Measurements from ENCODE around the gene ASAP2.

The ASAP2 gene

DNA sequence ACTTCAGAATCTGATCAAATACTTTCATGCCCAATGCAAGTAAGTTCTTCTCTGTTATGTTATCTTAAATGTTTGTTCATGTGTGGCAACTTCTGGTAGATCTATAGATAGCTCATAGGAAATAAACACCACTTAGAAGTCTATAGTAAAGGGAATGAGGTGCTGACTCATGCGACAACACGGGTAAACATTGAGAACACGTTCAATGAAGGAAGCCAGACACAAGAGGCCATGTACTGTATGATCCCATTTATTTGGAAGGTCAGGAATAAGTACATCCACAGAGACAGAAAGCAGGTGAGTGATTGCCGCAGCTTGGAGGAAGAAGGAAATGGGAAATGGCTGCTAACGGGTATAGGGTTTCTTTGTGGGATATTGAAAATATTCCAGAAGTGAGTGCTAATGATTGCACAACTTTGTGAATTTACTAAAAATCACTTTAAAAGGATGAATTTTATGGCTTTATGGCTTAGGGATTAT lies 121.3 kb downstream of the ASAP2 start:
- H3K4me3 ChIP-seq (replicated peaks; ENCODE audit: insufficient read depth, low read length): no peak overlapping the region
- TF ChIP-seq SPI1 (IDR thresholded peaks at IDR 0.05; ENCODE audit: borderline replicate concordance, low read depth): no peak
- TF ChIP-seq, protein P1, sequence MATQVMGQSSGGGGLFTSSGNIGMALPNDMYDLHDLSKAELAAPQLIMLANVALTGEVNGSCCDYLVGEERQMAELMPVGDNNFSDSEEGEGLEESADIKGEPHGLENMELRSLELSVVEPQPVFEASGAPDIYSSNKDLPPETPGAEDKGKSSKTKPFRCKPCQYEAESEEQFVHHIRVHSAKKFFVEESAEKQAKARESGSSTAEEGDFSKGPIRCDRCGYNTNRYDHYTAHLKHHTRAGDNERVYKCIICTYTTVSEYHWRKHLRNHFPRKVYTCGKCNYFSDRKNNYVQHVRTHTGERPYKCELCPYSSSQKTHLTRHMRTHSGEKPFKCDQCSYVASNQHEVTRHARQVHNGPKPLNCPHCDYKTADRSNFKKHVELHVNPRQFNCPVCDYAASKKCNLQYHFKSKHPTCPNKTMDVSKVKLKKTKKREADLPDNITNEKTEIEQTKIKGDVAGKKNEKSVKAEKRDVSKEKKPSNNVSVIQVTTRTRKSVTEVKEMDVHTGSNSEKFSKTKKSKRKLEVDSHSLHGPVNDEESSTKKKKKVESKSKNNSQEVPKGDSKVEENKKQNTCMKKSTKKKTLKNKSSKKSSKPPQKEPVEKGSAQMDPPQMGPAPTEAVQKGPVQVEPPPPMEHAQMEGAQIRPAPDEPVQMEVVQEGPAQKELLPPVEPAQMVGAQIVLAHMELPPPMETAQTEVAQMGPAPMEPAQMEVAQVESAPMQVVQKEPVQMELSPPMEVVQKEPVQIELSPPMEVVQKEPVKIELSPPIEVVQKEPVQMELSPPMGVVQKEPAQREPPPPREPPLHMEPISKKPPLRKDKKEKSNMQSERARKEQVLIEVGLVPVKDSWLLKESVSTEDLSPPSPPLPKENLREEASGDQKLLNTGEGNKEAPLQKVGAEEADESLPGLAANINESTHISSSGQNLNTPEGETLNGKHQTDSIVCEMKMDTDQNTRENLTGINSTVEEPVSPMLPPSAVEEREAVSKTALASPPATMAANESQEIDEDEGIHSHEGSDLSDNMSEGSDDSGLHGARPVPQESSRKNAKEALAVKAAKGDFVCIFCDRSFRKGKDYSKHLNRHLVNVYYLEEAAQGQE (IDR thresholded peaks at IDR 0.05; ENCODE audit: insufficient replicate concordance, low read depth): no peak
- TF ChIP-seq GABPA (IDR thresholded peaks at IDR 0.05; ENCODE audit: low read depth): no peak
- TF ChIP-seq CTCF (IDR thresholded peaks at IDR 0.05; ENCODE audit: insufficient read depth, low read length): no peak
- peaks cover 25% of the 10 kb centered on the region for H3K27me3 ChIP-seq (ENCODE audit: insufficient read depth, poor library complexity, severe bottlenecking)
- no peak for DNase-seq (ENCODE audit: low read depth in 1 of 2, low spot score in 1 of 2)
- H3K27ac ChIP-seq (replicated peaks): no peak overlapping the region

GRCh38 chr2:9328931-9329330 lies 122.3 kb downstream of the ASAP2 start:
- no peak overlapping the region for H3K4me3 ChIP-seq (replicated peaks; ENCODE audit: insufficient read depth, low read length)
- DNase-seq (ENCODE audit: low read depth in 1 of 2, low spot score in 1 of 2): no peak
- peaks cover 20% of the 10 kb centered on the region for H3K27me3 ChIP-seq (ENCODE audit: insufficient read depth, poor library complexity, severe bottlenecking)
- no peak overlapping the region for H3K27ac ChIP-seq (replicated peaks)
- TF ChIP-seq POLR2AphosphoS5 (IDR thresholded peaks at IDR 0.05; ENCODE audit: low read depth) (no peak), GABPA (IDR thresholded peaks at IDR 0.05; ENCODE audit: low read depth) (no peak), CTCF (IDR thresholded peaks at IDR 0.05; ENCODE audit: insufficient read depth, low read length) (no peak), SPI1 (IDR thresholded peaks at IDR 0.05; ENCODE audit: borderline replicate concordance, low read depth) (no peak)
- TF ChIP-seq, protein P1 (IDR thresholded peaks at IDR 0.05; ENCODE audit: insufficient replicate concordance, low read depth): no peak

GRCh38 chr2:9329497-9329896 lies 122.9 kb downstream of the ASAP2 start:
- no peak for DNase-seq (ENCODE audit: low read depth in 1 of 2, low spot score in 1 of 2)
- H3K4me3 ChIP-seq (replicated peaks; ENCODE audit: insufficient read depth, low read length): no peak overlapping the region
- no peak overlapping the region for H3K27ac ChIP-seq (replicated peaks)
- H3K27me3 ChIP-seq (ENCODE audit: insufficient read depth, poor library complexity, severe bottlenecking): peaks cover 18% of the 10 kb centered on the region
- no peak for TF ChIP-seq GABPA (IDR thresholded peaks at IDR 0.05; ENCODE audit: low read depth)
- TF ChIP-seq CTCF (IDR thresholded peaks at IDR 0.05; ENCODE audit: insufficient read depth, low read length): no peak
- TF ChIP-seq, protein P1 (IDR thresholded peaks at IDR 0.05; ENCODE audit: insufficient replicate concordance, low read depth): no peak
- TF ChIP-seq POLR2AphosphoS5 (IDR thresholded peaks at IDR 0.05; ENCODE audit: low read depth): no peak
- TF ChIP-seq SPI1 (IDR thresholded peaks at IDR 0.05; ENCODE audit: borderline replicate concordance, low read depth): no peak
